Parathyroid adenoma (tissue), 2 donors: ENCODE measurements around the gene ILF3.
A peak's percentile ranks its signal among the peaks of the same experiment; 100 is the strongest.

ENCODE experiments used
- H2AFZ ChIP-seq: fragments of 300-600 bp; sonication (generic); one replicate; pipeline ENCODE4 v1.7.0; 2017; ENCODE audit warnings: antibody characterized with exemption, mild to moderate bottlenecking
- H3K27ac ChIP-seq: fragments of 300-600 bp; sonication (generic); one replicate; pipeline ENCODE4 v1.7.0; 2017
- H3K27me3 ChIP-seq: fragments of 300-600 bp; sonication (generic); one replicate; pipeline ENCODE4 v1.7.0; 2017; ENCODE audit warnings: low read length; ENCODE audit not compliant: control insufficient read depth, insufficient read depth
- H3K36me3 ChIP-seq: fragments of 300-600 bp; sonication (generic); one replicate; pipeline ENCODE4 v1.7.0; 2017; ENCODE audit warnings: low read length; ENCODE audit not compliant: control insufficient read depth, insufficient read depth
- H3K4me1 ChIP-seq: fragments of 300-600 bp; sonication (generic); one replicate; pipeline ENCODE4 v1.7.0; 2017; ENCODE audit warnings: control low read depth
- H3K4me2 ChIP-seq: fragments of 300-600 bp; sonication (generic); one replicate; pipeline ENCODE4 v1.7.0; 2017; ENCODE audit warnings: low read length
- H3K4me3 ChIP-seq: fragments of 300-600 bp; sonication (generic); one replicate; pipeline ENCODE4 v1.7.0; 2017; ENCODE audit warnings: low read depth, low read length
- H3K79me2 ChIP-seq: fragments of 300-600 bp; sonication (generic); one replicate; pipeline ENCODE4 v1.7.0; 2017; ENCODE audit warnings: control low read depth
- H3K9ac ChIP-seq: fragments of 300-600 bp; sonication (generic); one replicate; pipeline ENCODE4 v1.7.0; 2017; ENCODE audit warnings: mild to moderate bottlenecking
- H3K9me3 ChIP-seq: fragments of 300-600 bp; sonication (generic); one replicate; pipeline ENCODE4 v1.7.0; 2017; ENCODE audit warnings: low read length; ENCODE audit not compliant: control insufficient read depth
- CTCF ChIP-seq: fragments of 300-600 bp; sonication (generic); IDR thresholded peaks from one replicate; pipeline ENCODE4 v1.7.0; 2017; ENCODE audit warnings: antibody characterized with exemption, mild to moderate bottlenecking
- donor health status: primary hyperparathyroidism.

The ILF3 gene

GRCh38 chr19:10699650-10700335 is 45.6 kb downstream of the ILF3 start:
- Histone ChIP-seq H2AFZ (no peak overlapping the region), H3K9me3 (no peaks in the 10 kb centered on the region), H3K79me2 (peaks cover 3% of the 10 kb centered on the region), H3K36me3 (no peaks in the 10 kb centered on the region), H3K9ac (no peak overlapping the region), H3K4me1 (peaks cover 5% of the 10 kb centered on the region), H3K27me3 (no peaks in the 10 kb centered on the region), H3K4me2 (no peak overlapping the region), H3K27ac (no peak overlapping the region), H3K4me3 (no peak overlapping the region)
- TF ChIP-seq CTCF: peak; percentile 52

- Histone ChIP-seq H3K36me3 (no peaks in the 10 kb centered on the region), H3K4me2 (peak overlapping the region; percentile 84), H3K9ac (peak overlapping the region; percentile 4), H3K9me3 (no peaks in the 10 kb centered on the region), H3K79me2 (peaks cover 3% of the 10 kb centered on the region), H3K4me1 (peaks cover 5% of the 10 kb centered on the region), H2AFZ (peak overlapping the region; percentile 89), H3K27ac (peak overlapping the region; percentile 73), H3K4me3 (peak overlapping the region; percentile 95), H3K27me3 (no peaks in the 10 kb centered on the region)
- TF ChIP-seq CTCF: peak; percentile 4
These were observed 47.9 kb downstream of the ILF3 start for GRCh38 chr19:10701955-10702525.

GRCh38 chr19:10706990-10707389 is 52.8 kb downstream of the ILF3 start:
- Histone ChIP-seq H3K27ac (no peak overlapping the region), H3K4me1 (peaks cover 1% of the 10 kb centered on the region), H3K9me3 (no peaks in the 10 kb centered on the region), H3K36me3 (no peaks in the 10 kb centered on the region), H3K27me3 (no peaks in the 10 kb centered on the region), H2AFZ (no peak overlapping the region), H3K4me2 (no peak overlapping the region), H3K4me3 (no peak overlapping the region), H3K9ac (no peak overlapping the region), H3K79me2 (no peaks in the 10 kb centered on the region)
- no peak for TF ChIP-seq CTCF

GRCh38 chr19:10707440-10707839 is 53.3 kb downstream of the ILF3 start:
- Histone ChIP-seq H3K27ac (no peak overlapping the region), H3K9ac (no peak overlapping the region), H3K9me3 (no peaks in the 10 kb centered on the region), H3K36me3 (no peaks in the 10 kb centered on the region), H3K27me3 (no peaks in the 10 kb centered on the region), H3K4me1 (no peaks in the 10 kb centered on the region), H3K79me2 (no peaks in the 10 kb centered on the region), H3K4me2 (no peak overlapping the region), H2AFZ (no peak overlapping the region), H3K4me3 (no peak overlapping the region)
- no peak for TF ChIP-seq CTCF

- H3K36me3 ChIP-seq: no peaks in the 10 kb centered on the region
- H3K79me2 ChIP-seq: no peaks in the 10 kb centered on the region
- no peaks in the 10 kb centered on the region for H3K27me3 ChIP-seq
- H3K9ac ChIP-seq: no peak overlapping the region
- no peaks in the 10 kb centered on the region for H3K4me1 ChIP-seq
- no peak overlapping the region for H3K4me2 ChIP-seq
- H2AFZ ChIP-seq: no peak overlapping the region
- TF ChIP-seq CTCF: no peak
- no peak overlapping the region for H3K27ac ChIP-seq
- no peak overlapping the region for H3K4me3 ChIP-seq
- H3K9me3 ChIP-seq: no peaks in the 10 kb centered on the region
These were observed 54.1 kb downstream of the ILF3 start for GRCh38 chr19:10708291-10708690.
